GM18502 (cell line): Measurements from ENCODE around the gene RALGPS1.

Source experiments
- ATAC-seq: cut with Tn5 transposase; IDR thresholded peaks from one replicate; pipeline ENCODE4 v1.9.1; 2021; ENCODE audit warnings: mild to moderate bottlenecking; ENCODE audit not compliant: unreplicated experiment, poor library complexity

Gene RALGPS1

GRCh38 chr9:127090341-127090985 lies 175.9 kb downstream of the RALGPS1 start:
- ATAC-seq, result no peak

- no peak for ATAC-seq
These were observed 176.9 kb downstream of the RALGPS1 start for GRCh38 chr9:127091526-127091925.

- ATAC-seq, result no peak
These were observed 177.5 kb downstream of the RALGPS1 start for GRCh38 chr9:127092041-127092608.

- no peak for ATAC-seq
These were observed 178.9 kb downstream of the RALGPS1 start for GRCh38 chr9:127093319-127094020.

DNA sequence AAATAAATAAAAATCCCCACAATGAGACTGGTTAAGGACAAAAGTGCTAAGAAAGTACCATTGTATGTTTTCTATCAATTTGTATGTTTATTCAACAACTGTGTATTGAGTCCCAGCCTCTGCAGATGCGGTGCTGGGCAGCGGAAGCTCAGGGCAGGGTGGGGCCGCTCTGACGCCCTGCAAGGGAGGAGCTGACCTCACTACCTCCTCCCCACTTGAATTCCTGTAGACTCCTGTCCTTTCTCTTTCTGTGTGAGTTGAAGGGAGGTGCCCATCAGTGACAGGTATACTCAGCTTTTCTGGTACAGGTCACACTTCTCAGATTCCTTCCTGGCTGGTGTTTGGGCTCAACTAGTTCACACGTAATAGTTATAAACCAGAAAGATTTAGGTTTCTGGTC lies 180.8 kb downstream of the RALGPS1 start:
- no peak for ATAC-seq

DNA sequence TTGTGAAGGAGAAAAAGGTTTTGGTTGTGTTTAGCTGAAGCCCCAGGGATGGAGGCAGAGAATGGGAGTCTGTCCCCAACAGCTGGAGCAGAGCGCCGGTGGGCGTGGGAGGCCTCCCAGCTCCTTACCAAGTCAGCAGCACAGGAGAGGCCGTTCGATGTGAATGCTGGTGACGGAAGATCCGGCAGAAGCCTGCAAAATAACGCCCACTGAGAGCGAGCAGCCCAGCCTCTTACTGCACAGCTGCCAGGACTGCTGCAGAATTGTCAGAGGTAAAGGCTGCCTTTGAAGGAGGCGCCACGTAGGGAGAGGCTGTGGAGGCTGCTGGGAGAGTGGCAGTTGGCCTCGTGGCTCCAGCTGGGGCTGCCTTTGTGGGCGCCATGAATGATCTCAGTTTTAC lies 181.6 kb downstream of the RALGPS1 start:
- ATAC-seq, result no peak

GRCh38 chr9:127097683-127098082 lies 183.1 kb downstream of the RALGPS1 start:
- ATAC-seq, result no peak

DNA sequence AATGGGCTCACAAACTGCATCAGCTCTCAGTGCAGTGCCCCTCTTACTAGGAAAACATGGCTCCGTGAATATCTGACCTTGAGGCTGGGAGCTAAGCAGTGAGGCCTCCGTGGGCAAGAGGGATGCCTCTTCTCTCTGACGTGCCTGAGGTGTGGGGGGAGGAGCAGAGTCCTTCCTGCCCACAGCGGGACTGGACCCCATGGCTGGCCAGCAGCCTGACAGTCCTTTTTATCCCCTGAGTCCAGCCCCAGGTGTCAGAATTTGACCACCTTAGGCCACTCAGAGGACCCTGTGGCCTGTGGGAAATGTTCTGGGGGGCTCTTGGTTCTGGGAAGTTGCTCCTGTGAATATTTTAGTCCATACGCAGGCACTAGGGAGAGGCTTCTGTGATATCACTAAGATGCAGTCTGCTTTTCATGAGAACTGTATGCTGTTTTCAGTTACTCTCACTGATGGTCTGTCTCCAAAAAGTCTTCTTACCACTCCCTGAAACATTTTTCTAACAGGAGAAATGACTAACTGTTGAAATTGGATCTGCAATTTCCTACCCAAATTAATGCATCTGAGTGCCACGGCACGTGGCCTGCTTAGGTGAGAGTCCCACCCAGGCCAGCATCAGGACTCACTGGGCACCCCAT lies 184.5 kb downstream of the RALGPS1 start:
- ATAC-seq, result no peak

DNA sequence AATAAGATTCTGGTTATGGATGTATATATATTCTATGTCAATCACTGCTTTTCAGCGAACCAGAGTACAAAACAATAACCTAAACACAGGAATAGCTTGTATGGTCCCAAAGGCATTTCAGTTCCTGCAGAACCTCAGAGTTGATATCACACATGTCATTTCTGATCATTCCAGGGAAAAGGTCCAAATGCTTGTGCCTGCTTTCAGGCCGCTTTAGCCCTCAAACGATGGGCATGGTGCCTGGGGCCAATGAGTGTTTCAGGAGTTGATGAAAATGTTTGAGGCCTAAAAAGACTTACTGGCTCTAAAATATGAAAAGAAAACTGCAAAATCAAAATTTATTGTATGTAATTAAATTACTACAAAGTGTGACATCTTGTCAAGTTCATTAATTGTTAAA lies 185.1 kb downstream of the RALGPS1 start:
- ATAC-seq, result no peak

DNA sequence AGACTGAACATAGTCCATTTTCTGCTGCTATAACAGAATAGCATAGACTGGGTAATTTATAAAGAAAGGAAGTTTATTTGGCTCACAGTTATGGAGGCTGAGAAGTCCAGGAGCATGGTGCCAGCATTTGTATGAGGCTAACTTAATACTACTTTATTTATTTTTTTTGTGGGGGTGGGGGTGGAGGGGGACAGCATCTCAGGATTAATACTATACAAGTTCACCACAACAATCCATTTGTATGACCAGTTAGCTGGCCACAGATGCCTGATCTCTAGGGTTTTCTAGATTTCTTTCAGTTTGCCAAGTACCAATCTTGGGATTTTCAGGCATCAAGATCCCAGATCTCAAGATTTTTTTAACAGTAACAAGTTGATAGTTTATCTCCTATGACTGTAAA lies 187.6 kb downstream of the RALGPS1 start:
- no peak for ATAC-seq

GRCh38 chr9:127102788-127103187 lies 188.2 kb downstream of the RALGPS1 start:
- ATAC-seq, result no peak

DNA sequence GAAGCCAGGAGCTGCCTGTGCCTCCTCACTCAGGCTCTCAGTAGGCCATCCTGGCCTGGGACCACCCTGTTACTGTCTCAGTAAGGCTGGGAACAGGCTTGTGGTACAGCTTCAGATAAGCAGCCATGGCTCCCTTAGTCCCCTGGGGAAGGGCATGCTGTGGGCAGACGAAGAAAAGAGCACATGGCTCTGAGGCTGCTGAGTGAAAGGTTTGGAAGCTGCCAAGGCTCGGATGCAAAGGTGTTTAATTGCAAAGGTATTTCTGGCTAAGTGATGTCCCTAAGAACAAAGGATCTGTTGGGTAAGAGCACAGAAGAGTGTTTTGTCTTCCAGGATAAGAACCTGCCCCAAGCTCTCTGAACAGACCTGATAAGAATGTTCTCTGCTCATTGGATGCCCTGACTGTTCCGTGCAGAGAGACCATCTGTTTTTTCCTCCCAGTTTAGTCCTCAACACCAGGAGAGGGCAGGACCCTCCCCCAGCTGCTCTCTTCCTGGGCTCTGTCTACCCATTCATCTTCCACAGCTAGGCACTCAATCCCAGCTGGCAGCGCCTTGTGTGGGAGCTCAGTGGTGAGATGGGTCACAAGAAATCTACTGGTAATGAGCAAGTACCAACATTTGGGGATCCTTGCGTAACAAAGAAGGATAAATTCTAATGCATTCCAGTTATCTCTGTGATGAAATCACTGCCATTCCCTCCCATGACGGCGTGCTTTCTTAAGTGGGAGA lies 190.2 kb downstream of the RALGPS1 start:
- ATAC-seq, result no peak

DNA sequence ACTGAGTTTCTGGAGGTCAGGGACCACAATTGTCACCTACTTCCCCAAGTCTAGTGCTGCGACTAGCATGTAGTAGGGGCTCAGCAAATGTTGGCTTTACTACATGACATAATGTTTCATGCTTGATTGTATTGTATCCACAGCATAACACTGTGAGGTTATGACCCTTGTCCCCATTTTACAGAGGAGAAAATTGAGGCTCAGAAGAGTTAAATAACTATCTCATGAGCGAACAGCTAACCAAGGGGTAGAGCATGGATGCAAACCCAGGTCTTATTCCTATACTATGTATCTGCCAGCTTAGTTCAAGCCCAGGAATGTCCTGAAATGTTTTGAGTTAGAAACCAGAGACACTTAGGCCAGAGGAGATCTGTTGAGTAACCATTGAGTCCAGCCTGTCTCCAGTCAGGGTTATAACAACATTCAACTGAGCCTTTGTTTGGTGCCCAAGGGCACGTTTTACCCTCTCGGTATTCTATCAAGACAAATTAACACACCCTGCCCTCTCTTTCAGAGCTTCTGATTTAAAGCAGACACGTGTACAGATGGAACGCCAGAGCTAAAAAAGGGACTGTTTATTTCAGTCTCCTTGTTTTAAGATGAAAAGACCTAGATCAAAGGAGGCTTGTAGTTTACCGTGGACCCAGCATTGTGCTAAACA lies 191.4 kb downstream of the RALGPS1 start:
- no peak for ATAC-seq

DNA sequence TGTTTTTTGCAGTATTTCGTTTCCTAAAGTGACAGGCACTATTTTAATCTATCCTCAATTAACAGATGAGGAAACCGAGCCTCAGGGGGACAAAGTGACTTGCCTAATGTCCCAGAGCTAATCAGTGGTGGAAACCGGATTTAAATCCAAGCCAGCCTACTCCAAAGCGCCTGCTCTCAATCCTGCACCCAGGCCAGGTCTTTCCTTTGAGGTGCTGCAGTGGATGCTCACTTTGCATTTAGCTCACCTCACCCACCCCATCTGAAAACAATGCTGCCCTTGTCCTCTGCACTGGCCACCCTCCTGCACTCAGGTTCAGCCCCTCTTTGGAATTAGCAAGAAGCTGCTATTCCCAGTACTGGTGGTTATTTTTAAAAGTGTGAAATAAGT lies 191.9 kb downstream of the RALGPS1 start:
- ATAC-seq, result no peak

GRCh38 chr9:127107171-127107928 lies 192.8 kb downstream of the RALGPS1 start:
- no peak for ATAC-seq

GRCh38 chr9:127107929-127108876 lies 193.6 kb downstream of the RALGPS1 start:
- no peak for ATAC-seq

- no peak for ATAC-seq
These were observed 194.7 kb downstream of the RALGPS1 start for GRCh38 chr9:127109212-127109711.

- ATAC-seq, result no peak
These were observed 197.5 kb downstream of the RALGPS1 start for GRCh38 chr9:127112056-127112455.
